K562 (cell line): Measurements from ENCODE around the gene RASIP1.

Experiments
- BDP1 ChIP-seq: IDR thresholded peaks from 3 replicates; pipeline ENCODE4 v1.6.1; 2011; ENCODE audit not compliant: insufficient read length, insufficient read depth
- EP300 ChIP-seq: IDR thresholded peaks from 2 replicates; pipeline ENCODE4 v1.6.1; 2012; ENCODE audit warnings: low read length, improper control_type of control experiment
- ZNF780A ChIP-seq: fragments of 250-450 bp; sonication (Bioruptor Pico); IDR thresholded peaks from 2 replicates; pipeline ENCODE4 v1.5.0; 2021; ENCODE audit warnings: mild to moderate bottlenecking
- TF ChIP-seq, protein P1 (sequence below): sonication (generic); formaldehyde crosslinking; IDR thresholded peaks from 2 replicates; pipeline ENCODE4 v1.8.1; 2022; ENCODE audit warnings: missing genetic modification reagents
- TF ChIP-seq, protein P2 (sequence below), 2 experiments: fragments of 450-650 bp; formaldehyde crosslinking in 1 of 2; IDR thresholded peaks; 2 replicates each; pipeline versions ENCODE4 v1.4.0 to v1.6.1; 2014 to 2020; ENCODE audit warnings: mild to moderate bottlenecking in 2 of 2, borderline replicate concordance in 1 of 2, low read depth in 1 of 2

DNA sequence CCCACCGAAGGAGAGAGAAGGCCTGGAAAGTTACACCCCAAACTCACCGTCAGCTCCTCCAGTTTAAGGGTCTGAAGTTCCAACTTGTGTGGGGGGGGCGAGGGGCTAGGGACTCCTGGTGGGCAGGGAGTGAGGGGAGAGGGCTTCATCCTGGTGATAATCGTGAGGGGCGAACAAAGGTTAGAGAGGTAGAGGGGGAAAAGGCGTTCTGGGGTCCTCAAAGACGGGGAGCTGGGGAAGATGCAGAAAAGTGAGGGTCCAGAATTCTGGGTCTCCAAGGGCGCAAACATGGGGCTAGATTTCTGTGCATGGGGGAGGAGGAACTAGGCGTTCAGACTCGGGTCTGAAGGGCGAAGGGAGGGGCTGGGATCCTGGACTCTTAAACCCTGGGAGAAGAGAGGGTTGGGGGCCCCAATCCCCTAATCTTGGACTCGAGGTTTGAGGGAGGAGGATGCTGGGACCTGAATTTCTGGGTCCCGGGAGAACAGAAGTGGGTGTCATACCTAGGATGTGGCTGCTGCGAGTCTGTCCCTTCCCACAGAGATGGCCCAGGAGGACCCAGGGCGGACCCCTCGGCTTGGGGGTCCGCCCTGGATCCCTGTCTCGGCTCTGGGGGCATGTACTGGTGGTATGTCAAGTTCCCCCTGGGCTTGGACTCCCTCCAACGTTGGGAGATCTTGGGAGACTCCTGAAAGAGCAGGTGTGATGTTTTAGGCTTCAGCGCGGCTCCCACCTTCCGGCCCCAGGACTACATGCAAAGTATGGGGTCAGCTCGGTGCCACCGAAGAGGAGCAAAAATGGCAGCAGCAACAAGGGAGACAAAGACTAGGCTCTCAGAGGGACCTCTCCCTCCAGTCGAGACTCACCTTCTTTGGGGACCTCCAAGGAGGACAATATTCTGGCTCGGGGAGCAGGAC lies 25.4 kb downstream of the RASIP1 start:
- TF ChIP-seq, protein P1, sequence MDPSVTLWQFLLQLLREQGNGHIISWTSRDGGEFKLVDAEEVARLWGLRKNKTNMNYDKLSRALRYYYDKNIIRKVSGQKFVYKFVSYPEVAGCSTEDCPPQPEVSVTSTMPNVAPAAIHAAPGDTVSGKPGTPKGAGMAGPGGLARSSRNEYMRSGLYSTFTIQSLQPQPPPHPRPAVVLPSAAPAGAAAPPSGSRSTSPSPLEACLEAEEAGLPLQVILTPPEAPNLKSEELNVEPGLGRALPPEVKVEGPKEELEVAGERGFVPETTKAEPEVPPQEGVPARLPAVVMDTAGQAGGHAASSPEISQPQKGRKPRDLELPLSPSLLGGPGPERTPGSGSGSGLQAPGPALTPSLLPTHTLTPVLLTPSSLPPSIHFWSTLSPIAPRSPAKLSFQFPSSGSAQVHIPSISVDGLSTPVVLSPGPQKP (CRISPR knock-in tag), result no peak
- TF ChIP-seq, protein P2, sequence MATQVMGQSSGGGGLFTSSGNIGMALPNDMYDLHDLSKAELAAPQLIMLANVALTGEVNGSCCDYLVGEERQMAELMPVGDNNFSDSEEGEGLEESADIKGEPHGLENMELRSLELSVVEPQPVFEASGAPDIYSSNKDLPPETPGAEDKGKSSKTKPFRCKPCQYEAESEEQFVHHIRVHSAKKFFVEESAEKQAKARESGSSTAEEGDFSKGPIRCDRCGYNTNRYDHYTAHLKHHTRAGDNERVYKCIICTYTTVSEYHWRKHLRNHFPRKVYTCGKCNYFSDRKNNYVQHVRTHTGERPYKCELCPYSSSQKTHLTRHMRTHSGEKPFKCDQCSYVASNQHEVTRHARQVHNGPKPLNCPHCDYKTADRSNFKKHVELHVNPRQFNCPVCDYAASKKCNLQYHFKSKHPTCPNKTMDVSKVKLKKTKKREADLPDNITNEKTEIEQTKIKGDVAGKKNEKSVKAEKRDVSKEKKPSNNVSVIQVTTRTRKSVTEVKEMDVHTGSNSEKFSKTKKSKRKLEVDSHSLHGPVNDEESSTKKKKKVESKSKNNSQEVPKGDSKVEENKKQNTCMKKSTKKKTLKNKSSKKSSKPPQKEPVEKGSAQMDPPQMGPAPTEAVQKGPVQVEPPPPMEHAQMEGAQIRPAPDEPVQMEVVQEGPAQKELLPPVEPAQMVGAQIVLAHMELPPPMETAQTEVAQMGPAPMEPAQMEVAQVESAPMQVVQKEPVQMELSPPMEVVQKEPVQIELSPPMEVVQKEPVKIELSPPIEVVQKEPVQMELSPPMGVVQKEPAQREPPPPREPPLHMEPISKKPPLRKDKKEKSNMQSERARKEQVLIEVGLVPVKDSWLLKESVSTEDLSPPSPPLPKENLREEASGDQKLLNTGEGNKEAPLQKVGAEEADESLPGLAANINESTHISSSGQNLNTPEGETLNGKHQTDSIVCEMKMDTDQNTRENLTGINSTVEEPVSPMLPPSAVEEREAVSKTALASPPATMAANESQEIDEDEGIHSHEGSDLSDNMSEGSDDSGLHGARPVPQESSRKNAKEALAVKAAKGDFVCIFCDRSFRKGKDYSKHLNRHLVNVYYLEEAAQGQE (IDR thresholded peaks at IDR 0.05; ENCODE audit: borderline replicate concordance), result no peak
- TF ChIP-seq, protein P2 (CRISPR knock-in tag; IDR thresholded peaks at IDR 0.05; ENCODE audit: low read depth), result no peak
- TF ChIP-seq EP300 (no peak), BDP1 (no peak), ZNF780A (CRISPR knock-in tag) (no peak)
